Neural cell (in vitro differentiated cells): ENCODE measurements around the gene CPS1. TPM values are rescaled to one million over a fixed set of nuclear protein-coding genes. Genes with fewer than 3 reads are reported as not detected.

ENCODE experiments used
- H2AFZ ChIP-seq: fragments of 200-600, 300-800 bp; sonication (generic), shearing (Covaris generic); 2 replicates; pipeline ENCODE4 v1.6.0; 2014; ENCODE audit warnings: low read depth, mild to moderate bottlenecking, antibody characterized with exemption, low read length, moderate library complexity
- H3F3A ChIP-seq: fragments of 200-600 bp; shearing (Covaris generic); 2 replicates; pipeline ENCODE4 v1.6.1; 2016; ENCODE audit warnings: mild to moderate bottlenecking, moderate library complexity, mixed read lengths, antibody characterized with exemption, low read length; ENCODE audit not compliant: insufficient read depth, poor library complexity, severe bottlenecking
- H3K27ac ChIP-seq: fragments of 200-600, 300-800 bp; sonication (generic), shearing (Covaris generic); 2 replicates; pipeline ENCODE4 v1.5.1; 2014; ENCODE audit warnings: mild to moderate bottlenecking, low read length, moderate library complexity
- H3K27me3 ChIP-seq: fragments of 300-800, 200-600 bp; sonication (generic), shearing (Covaris generic); 2 replicates; pipeline ENCODE4 v1.6.0; 2014; ENCODE audit warnings: mild to moderate bottlenecking, low read depth, low read length, moderate library complexity; ENCODE audit not compliant: insufficient read depth
- H3K36me3 ChIP-seq: fragments of 300-800, 200-600 bp; sonication (generic), shearing (Covaris generic); 2 replicates; pipeline ENCODE4 v1.5.1; 2014; ENCODE audit warnings: mild to moderate bottlenecking, antibody characterized with exemption, low read length, moderate library complexity; ENCODE audit not compliant: insufficient read depth
- H3K4me2 ChIP-seq: fragments of 300-800, 200-600 bp; sonication (generic), shearing (Covaris generic); 2 replicates; pipeline ENCODE4 v1.6.0; 2014; ENCODE audit warnings: mild to moderate bottlenecking, low read length
- H3K4me3 ChIP-seq: fragments of 300-800, 200-600 bp; sonication (generic), shearing (Covaris generic); 2 replicates; pipeline ENCODE4 v1.5.1; 2014; ENCODE audit warnings: mild to moderate bottlenecking, low read length, moderate library complexity
- H3K79me2 ChIP-seq: fragments of 200-600 bp; shearing (Covaris generic); replicated peaks from 2 replicates; pipeline ENCODE4 v1.6.0; 2014; ENCODE audit warnings: mild to moderate bottlenecking, low read length, moderate library complexity; ENCODE audit not compliant: insufficient read depth
- H3K9ac ChIP-seq: fragments of 300-800, 200-600 bp; sonication (generic), shearing (Covaris generic); 2 replicates; pipeline ENCODE4 v1.6.1; 2016; ENCODE audit warnings: mild to moderate bottlenecking, low read length, mixed read lengths
- H3K9me2 ChIP-seq: fragments of 200-600 bp; shearing (Covaris generic); 2 replicates; pipeline ENCODE4 v1.6.1; 2016; ENCODE audit warnings: mild to moderate bottlenecking, low read length, mixed read lengths; ENCODE audit not compliant: insufficient read depth
- H3K9me3 ChIP-seq: fragments of 200-600, 300-800 bp; sonication (generic), shearing (Covaris generic); 2 replicates; pipeline ENCODE4 v1.6.1; 2016; ENCODE audit warnings: mild to moderate bottlenecking, mixed run types, low read length, moderate library complexity, mixed read lengths
- H4K20me1 ChIP-seq: fragments of 200-600 bp; shearing (Covaris generic); 2 replicates; pipeline ENCODE4 v1.6.1; 2016; ENCODE audit warnings: mild to moderate bottlenecking, mixed run types; ENCODE audit not compliant: insufficient read depth
- EP300 ChIP-seq: fragments of 450-650 bp; conservative IDR thresholded peaks from 2 replicates; pipeline ENCODE4 v1.6.1; 2014; ENCODE audit warnings: antibody characterized with exemption, mild to moderate bottlenecking, moderate library complexity; ENCODE audit not compliant: poor library complexity, severe bottlenecking
- EZH2 ChIP-seq: fragments of 200-600, 300-800 bp; shearing (Covaris generic), sonication (generic); IDR thresholded peaks from 2 replicates; pipeline ENCODE4 v1.6.1; 2014; ENCODE audit warnings: antibody characterized with exemption, low read length, borderline replicate concordance, mild to moderate bottlenecking; ENCODE audit not compliant: insufficient read depth, poor library complexity, severe bottlenecking
- MXI1 ChIP-seq: fragments of 450-650 bp; conservative IDR thresholded peaks from 2 replicates; pipeline ENCODE4 v1.6.1; 2014; ENCODE audit warnings: antibody characterized with exemption, mild to moderate bottlenecking; ENCODE audit not compliant: poor library complexity, severe bottlenecking
- POLR2AphosphoS5 ChIP-seq: IDR thresholded peaks from 2 replicates; pipeline ENCODE4 v1.6.1; 2012
- RAD21 ChIP-seq: fragments of 450-650 bp; conservative IDR thresholded peaks from 2 replicates; pipeline ENCODE4 v1.6.1; 2014; ENCODE audit warnings: antibody characterized with exemption, mild to moderate bottlenecking, moderate library complexity
- SMC3 ChIP-seq: fragments of 450-650 bp; conservative IDR thresholded peaks from 2 replicates; pipeline ENCODE4 v1.6.1; 2014; ENCODE audit warnings: antibody characterized with exemption, mild to moderate bottlenecking, moderate library complexity; ENCODE audit not compliant: poor library complexity
- TAF1 ChIP-seq: IDR thresholded peaks from 2 replicates; pipeline ENCODE4 v1.6.1; 2012; ENCODE audit warnings: low read depth
- polyA plus RNA-seq: library from polyadenylated mRNA; depleted of rRNA; stranded (reverse); fragments of >200 nt; gene quantifications from 2 replicates; pipeline ENCODE4 v1.2.3, GENCODE V29; 2014
- TF ChIP-seq, protein P1 (sequence below): IDR thresholded peaks from 2 replicates; pipeline ENCODE4 v1.6.1; 2012; ENCODE audit warnings: borderline replicate concordance
- TF ChIP-seq, protein P2 (sequence below): fragments of 450-650 bp; IDR thresholded peaks from 2 replicates; pipeline ENCODE4 v1.5.1; 2014; ENCODE audit warnings: antibody characterized with exemption, mild to moderate bottlenecking, moderate library complexity; ENCODE audit not compliant: poor library complexity, severe bottlenecking

Gene CPS1
- polyA plus RNA-seq, 1 donor from 2014 or later: 0.25 TPM

DNA sequence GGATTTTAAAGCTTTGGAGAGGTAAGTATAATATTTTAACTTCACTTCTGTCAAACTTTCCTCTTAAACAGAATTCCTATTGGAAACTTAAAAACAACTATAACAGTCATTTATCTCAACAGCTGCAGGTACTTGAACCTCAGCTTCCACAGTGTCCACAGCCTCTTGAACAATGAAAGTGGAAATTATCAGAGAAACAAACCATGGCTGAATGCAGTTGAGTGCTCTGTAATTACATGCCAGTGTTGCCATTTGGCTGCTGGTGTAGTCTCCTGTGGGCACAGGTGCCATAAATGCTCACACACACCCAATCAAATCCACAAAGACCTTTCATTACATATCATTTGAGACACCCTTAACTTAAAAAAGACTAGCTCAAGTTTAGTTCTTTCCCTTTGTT, 125.1 kb downstream of the CPS1 start:
- H3K9me2 ChIP-seq: no peaks in the 10 kb centered on the region
- no peak overlapping the region for H3K9ac ChIP-seq
- H3K27me3 ChIP-seq: no peaks in the 10 kb centered on the region
- no peaks in the 10 kb centered on the region for H3K79me2 ChIP-seq
- no peak overlapping the region for H3K4me2 ChIP-seq
- TF ChIP-seq, protein P1, sequence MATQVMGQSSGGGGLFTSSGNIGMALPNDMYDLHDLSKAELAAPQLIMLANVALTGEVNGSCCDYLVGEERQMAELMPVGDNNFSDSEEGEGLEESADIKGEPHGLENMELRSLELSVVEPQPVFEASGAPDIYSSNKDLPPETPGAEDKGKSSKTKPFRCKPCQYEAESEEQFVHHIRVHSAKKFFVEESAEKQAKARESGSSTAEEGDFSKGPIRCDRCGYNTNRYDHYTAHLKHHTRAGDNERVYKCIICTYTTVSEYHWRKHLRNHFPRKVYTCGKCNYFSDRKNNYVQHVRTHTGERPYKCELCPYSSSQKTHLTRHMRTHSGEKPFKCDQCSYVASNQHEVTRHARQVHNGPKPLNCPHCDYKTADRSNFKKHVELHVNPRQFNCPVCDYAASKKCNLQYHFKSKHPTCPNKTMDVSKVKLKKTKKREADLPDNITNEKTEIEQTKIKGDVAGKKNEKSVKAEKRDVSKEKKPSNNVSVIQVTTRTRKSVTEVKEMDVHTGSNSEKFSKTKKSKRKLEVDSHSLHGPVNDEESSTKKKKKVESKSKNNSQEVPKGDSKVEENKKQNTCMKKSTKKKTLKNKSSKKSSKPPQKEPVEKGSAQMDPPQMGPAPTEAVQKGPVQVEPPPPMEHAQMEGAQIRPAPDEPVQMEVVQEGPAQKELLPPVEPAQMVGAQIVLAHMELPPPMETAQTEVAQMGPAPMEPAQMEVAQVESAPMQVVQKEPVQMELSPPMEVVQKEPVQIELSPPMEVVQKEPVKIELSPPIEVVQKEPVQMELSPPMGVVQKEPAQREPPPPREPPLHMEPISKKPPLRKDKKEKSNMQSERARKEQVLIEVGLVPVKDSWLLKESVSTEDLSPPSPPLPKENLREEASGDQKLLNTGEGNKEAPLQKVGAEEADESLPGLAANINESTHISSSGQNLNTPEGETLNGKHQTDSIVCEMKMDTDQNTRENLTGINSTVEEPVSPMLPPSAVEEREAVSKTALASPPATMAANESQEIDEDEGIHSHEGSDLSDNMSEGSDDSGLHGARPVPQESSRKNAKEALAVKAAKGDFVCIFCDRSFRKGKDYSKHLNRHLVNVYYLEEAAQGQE: no peak
- TF ChIP-seq RAD21 (no peak), SMC3 (no peak), EZH2 (no peak)
- H3K9me3 ChIP-seq: no peaks in the 10 kb centered on the region
- no peaks in the 10 kb centered on the region for H3K36me3 ChIP-seq
- no peak overlapping the region for H3K4me3 ChIP-seq
- no peak overlapping the region for H3K27ac ChIP-seq
- H3F3A ChIP-seq: no peaks in the 10 kb centered on the region
- H2AFZ ChIP-seq: no peak overlapping the region
- H4K20me1 ChIP-seq: no peaks in the 10 kb centered on the region

DNA sequence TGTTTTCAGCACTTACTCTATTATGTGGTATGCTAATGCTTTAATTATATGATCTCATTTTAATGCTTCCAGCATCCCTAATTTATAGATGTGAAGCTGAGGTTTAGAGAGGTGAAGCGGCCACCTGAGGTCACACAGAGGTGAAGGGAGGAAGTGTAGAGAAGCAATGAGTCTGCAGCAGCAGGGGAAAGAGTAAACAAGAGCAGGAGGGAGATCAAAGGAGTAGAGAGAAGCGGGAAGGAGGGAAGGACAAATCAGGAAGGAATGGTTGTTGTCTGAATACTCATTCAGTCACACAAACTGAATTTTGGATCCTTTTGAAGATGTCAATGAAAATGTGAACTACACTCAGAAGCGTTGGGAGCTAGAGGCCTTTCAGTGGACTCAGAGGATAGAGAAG, 130.0 kb downstream of the CPS1 start:
- H3K36me3 ChIP-seq: no peaks in the 10 kb centered on the region
- H3K9me2 ChIP-seq: no peaks in the 10 kb centered on the region
- TF ChIP-seq SMC3: no peak
- TF ChIP-seq EZH2: no peak
- TF ChIP-seq POLR2AphosphoS5: no peak
- TF ChIP-seq, protein P1: no peak
- no peak for TF ChIP-seq TAF1
- TF ChIP-seq EP300: no peak
- no peak for TF ChIP-seq MXI1
- TF ChIP-seq, protein P2, sequence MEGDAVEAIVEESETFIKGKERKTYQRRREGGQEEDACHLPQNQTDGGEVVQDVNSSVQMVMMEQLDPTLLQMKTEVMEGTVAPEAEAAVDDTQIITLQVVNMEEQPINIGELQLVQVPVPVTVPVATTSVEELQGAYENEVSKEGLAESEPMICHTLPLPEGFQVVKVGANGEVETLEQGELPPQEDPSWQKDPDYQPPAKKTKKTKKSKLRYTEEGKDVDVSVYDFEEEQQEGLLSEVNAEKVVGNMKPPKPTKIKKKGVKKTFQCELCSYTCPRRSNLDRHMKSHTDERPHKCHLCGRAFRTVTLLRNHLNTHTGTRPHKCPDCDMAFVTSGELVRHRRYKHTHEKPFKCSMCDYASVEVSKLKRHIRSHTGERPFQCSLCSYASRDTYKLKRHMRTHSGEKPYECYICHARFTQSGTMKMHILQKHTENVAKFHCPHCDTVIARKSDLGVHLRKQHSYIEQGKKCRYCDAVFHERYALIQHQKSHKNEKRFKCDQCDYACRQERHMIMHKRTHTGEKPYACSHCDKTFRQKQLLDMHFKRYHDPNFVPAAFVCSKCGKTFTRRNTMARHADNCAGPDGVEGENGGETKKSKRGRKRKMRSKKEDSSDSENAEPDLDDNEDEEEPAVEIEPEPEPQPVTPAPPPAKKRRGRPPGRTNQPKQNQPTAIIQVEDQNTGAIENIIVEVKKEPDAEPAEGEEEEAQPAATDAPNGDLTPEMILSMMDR: no peak
- no peak for TF ChIP-seq RAD21
- H4K20me1 ChIP-seq: no peaks in the 10 kb centered on the region
- no peak overlapping the region for H3K4me2 ChIP-seq
- H3K27ac ChIP-seq: no peak overlapping the region
- H3K79me2 ChIP-seq: no peaks in the 10 kb centered on the region
- H3K9ac ChIP-seq: no peak overlapping the region
- H2AFZ ChIP-seq: no peak overlapping the region
- no peak overlapping the region for H3K4me3 ChIP-seq
- no peaks in the 10 kb centered on the region for H3K9me3 ChIP-seq
- H3F3A ChIP-seq: no peaks in the 10 kb centered on the region
- no peaks in the 10 kb centered on the region for H3K27me3 ChIP-seq
